ENCODE results near the gene CDK5. TPM values are rescaled to one million over a fixed set of nuclear protein-coding genes. Genes with fewer than 3 reads are reported as not detected.

Gene CDK5
- total RNA-seq, 1 experiment from 2014 or later, result 19.8 TPM

DNA sequence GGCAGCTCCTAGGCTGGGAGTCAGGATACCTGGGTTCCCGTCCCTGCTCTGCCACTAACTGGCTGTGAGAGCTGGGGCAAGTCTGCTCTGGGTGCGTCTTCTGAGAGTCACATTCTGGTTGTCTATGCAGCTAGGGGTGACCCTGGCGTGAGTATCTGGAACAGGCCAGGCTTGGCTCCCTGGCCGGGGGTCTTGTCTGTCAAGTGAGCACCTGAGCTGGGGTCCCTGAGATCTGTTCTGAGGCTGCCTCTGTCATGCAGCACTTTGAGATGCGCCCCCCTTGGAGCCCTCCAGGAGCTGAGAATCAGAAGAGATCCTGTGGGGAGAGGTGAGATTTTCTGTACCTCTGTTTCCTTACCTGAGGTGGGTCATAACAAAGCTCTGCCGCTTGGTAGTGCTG lies 36.1 kb upstream of the CDK5 start:
- Histone ChIP-seq H3K27me3 (ENCODE audit: insufficient read depth, low read length) (no peaks in the 10 kb centered on the region), H3K4me2 (ENCODE audit: low read length) (no peak overlapping the region)

DNA sequence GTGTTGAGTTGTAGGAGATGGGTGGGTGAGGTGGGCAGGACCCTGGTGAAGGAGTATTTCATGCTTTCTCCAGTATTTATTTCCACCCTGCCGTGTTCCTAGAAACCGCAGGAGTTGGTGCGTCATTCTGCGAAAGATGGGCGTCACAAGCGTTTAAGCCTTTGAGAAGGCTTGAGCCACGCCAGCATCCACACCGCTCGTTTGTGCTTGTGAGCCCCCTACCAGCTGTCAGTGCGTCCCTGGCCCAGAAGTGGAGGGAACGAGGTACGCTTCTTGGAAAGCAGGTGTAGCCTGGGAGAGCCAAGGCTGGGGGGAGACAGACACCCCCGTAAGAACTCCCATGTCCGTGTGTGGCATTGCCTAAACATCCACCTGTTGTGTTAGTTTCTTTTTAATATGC lies 34.3 kb upstream of the CDK5 start:
- peaks cover 5 to 10% of the 10 kb centered on the region in 2 experiments; a peak in 3 of 4 replicates for H3K4me1 ChIP-seq (ENCODE audit: control insufficient read depth in 1 of 2, insufficient read depth in 2 of 2, low read length in 2 of 2)
- H3K4me3 ChIP-seq (replicated peaks in 1 of 2; ENCODE audit: low read depth in 1 of 2, low read length in 2 of 2), result no peak overlapping the region
- H3K9ac ChIP-seq (ENCODE audit: low read length), result no peak overlapping the region
- RAD21 ChIA-PET (ENCODE audit: low non-redundant PET in 1 of 2, low total read pairs in 2 of 2, uncharacterized antibody in 2 of 2, unreplicated experiment in 2 of 2), result no interaction called here
- DNase-seq (ENCODE audit: low read depth, low spot score) (no peak), ATAC-seq (no peak)
- H4K20me1 ChIP-seq (ENCODE audit: insufficient read depth), result no peaks in the 10 kb centered on the region; the same call in 1 of the 2 replicates
- no peaks in the 10 kb centered on the region for H3K9me2 ChIP-seq (ENCODE audit: insufficient read depth)
- no TSS peak for BruUV-seq (replicated peaks)
- H3K79me2 ChIP-seq (ENCODE audit: insufficient read depth, low read length), result peaks cover 100% of the 10 kb centered on the region
- POLR2A ChIA-PET, result no interaction called here
- H3K27me3 ChIP-seq (ENCODE audit: insufficient read depth, low read length), result no peaks in the 10 kb centered on the region
- no peak overlapping the region for H2AFZ ChIP-seq (ENCODE audit: low read depth, low read length, poor library complexity, severe bottlenecking)
- no peak overlapping the region for H3K27ac ChIP-seq (ENCODE audit: low read depth, low read length)
- H3K9me3 ChIP-seq (ENCODE audit: control insufficient read depth in 1 of 2, insufficient read depth in 1 of 2, low read depth in 1 of 2, low read length in 2 of 2), result no peaks in the 10 kb centered on the region
- no peak overlapping the region for H3K4me2 ChIP-seq (ENCODE audit: low read length)
- H3K36me3 ChIP-seq (ENCODE audit: control insufficient read depth in 1 of 2, insufficient read depth in 2 of 2, low read length in 2 of 2), result peaks cover 0 to 24% of the 10 kb centered on the region in 2 experiments; a peak in 1 of 4 replicates
- intact Hi-C loops (cut with micrococcal nuclease), result no loop called here
- CTCF ChIA-PET, result no interaction called here
- no peak for TF ChIP-seq SIN3A (IDR thresholded peaks at IDR 0.05; ENCODE audit: low read depth)
- TF ChIP-seq, protein P1, sequence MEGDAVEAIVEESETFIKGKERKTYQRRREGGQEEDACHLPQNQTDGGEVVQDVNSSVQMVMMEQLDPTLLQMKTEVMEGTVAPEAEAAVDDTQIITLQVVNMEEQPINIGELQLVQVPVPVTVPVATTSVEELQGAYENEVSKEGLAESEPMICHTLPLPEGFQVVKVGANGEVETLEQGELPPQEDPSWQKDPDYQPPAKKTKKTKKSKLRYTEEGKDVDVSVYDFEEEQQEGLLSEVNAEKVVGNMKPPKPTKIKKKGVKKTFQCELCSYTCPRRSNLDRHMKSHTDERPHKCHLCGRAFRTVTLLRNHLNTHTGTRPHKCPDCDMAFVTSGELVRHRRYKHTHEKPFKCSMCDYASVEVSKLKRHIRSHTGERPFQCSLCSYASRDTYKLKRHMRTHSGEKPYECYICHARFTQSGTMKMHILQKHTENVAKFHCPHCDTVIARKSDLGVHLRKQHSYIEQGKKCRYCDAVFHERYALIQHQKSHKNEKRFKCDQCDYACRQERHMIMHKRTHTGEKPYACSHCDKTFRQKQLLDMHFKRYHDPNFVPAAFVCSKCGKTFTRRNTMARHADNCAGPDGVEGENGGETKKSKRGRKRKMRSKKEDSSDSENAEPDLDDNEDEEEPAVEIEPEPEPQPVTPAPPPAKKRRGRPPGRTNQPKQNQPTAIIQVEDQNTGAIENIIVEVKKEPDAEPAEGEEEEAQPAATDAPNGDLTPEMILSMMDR (IDR thresholded peaks at IDR 0.05 in 2 of 3, conservative IDR thresholded peaks at IDR 0.05 in 1 of 3; ENCODE audit: borderline replicate concordance in 1 of 3, insufficient read depth in 1 of 3, low read depth in 2 of 3, low read length in 2 of 3), result no peak
- TF ChIP-seq SP1 (IDR thresholded peaks at IDR 0.05; ENCODE audit: low read depth), result no peak
- no peak for TF ChIP-seq TCF7L2 (IDR thresholded peaks at IDR 0.05; ENCODE audit: borderline replicate concordance, extremely low read depth, insufficient read depth, insufficient read length)
- TF ChIP-seq ZNF274 (IDR thresholded peaks at IDR 0.05; ENCODE audit: low read depth, low read length), result no peak
- TF ChIP-seq JUND (IDR thresholded peaks at IDR 0.05), result no peak
- no peak for TF ChIP-seq FOSL1 (IDR thresholded peaks at IDR 0.05; ENCODE audit: low read depth)
- TF ChIP-seq RAD21 (IDR thresholded peaks at IDR 0.05; ENCODE audit: low read depth), result no peak
- no peak for TF ChIP-seq EZH2phosphoT487 (IDR thresholded peaks at IDR 0.05; ENCODE audit: borderline replicate concordance)
- no peak for TF ChIP-seq SRF (IDR thresholded peaks at IDR 0.05; ENCODE audit: low read depth)

More for the DNA sequence above, 36.1 kb upstream of the CDK5 start:
- Histone ChIP-seq H3K36me3 (ENCODE audit: control insufficient read depth in 1 of 2, insufficient read depth in 2 of 2, low read length in 2 of 2) (peaks cover 0 to 24% of the 10 kb centered on the region in 2 experiments; a peak in 1 of 4 replicates), H3K9me3 (ENCODE audit: control insufficient read depth in 1 of 2, insufficient read depth in 1 of 2, low read depth in 1 of 2, low read length in 2 of 2) (no peaks in the 10 kb centered on the region), H4K20me1 (ENCODE audit: insufficient read depth) (no peaks in the 10 kb centered on the region; the same call in 1 of the 2 replicates), H3K4me1 (ENCODE audit: control insufficient read depth in 1 of 2, insufficient read depth in 2 of 2, low read length in 2 of 2) (no peaks in the 10 kb centered on the region; a peak in 1 of 4 replicates), H3K27ac (ENCODE audit: low read depth, low read length) (no peak overlapping the region), H3K79me2 (ENCODE audit: insufficient read depth, low read length) (peaks cover 100% of the 10 kb centered on the region), H2AFZ (ENCODE audit: low read depth, low read length, poor library complexity, severe bottlenecking) (no peak overlapping the region), H3K9ac (ENCODE audit: low read length) (no peak overlapping the region), H3K9me2 (ENCODE audit: insufficient read depth) (no peaks in the 10 kb centered on the region), H3K4me3 (replicated peaks in 1 of 2; ENCODE audit: low read depth in 1 of 2, low read length in 2 of 2) (no peak overlapping the region)
- ChIA-PET RAD21 (ENCODE audit: low non-redundant PET in 1 of 2, low total read pairs in 2 of 2, uncharacterized antibody in 2 of 2, unreplicated experiment in 2 of 2) (no interaction called here), CTCF (no interaction called here), POLR2A (interaction anchor here (1.7 kb wide), 1 partner anchor 16 kb away, joined by 4 read pairs; no protein-coding TSS in a partner anchor)
- no peak for ATAC-seq
- TF ChIP-seq, protein P2, sequence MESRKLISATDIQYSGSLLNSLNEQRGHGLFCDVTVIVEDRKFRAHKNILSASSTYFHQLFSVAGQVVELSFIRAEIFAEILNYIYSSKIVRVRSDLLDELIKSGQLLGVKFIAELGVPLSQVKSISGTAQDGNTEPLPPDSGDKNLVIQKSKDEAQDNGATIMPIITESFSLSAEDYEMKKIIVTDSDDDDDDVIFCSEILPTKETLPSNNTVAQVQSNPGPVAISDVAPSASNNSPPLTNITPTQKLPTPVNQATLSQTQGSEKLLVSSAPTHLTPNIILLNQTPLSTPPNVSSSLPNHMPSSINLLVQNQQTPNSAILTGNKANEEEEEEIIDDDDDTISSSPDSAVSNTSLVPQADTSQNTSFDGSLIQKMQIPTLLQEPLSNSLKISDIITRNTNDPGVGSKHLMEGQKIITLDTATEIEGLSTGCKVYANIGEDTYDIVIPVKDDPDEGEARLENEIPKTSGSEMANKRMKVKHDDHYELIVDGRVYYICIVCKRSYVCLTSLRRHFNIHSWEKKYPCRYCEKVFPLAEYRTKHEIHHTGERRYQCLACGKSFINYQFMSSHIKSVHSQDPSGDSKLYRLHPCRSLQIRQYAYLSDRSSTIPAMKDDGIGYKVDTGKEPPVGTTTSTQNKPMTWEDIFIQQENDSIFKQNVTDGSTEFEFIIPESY (IDR thresholded peaks at IDR 0.05; ENCODE audit: extremely low read depth, insufficient replicate concordance, low read length), result no peak
- TF ChIP-seq EZH2phosphoT487 (IDR thresholded peaks at IDR 0.05; ENCODE audit: borderline replicate concordance) (no peak), EGR1 (IDR thresholded peaks at IDR 0.05; ENCODE audit: low read depth) (no peak), SP1 (IDR thresholded peaks at IDR 0.05; ENCODE audit: low read depth) (no peak), TCF7L2 (IDR thresholded peaks at IDR 0.05; ENCODE audit: borderline replicate concordance, extremely low read depth, insufficient read depth, insufficient read length) (no peak), ZNF274 (IDR thresholded peaks at IDR 0.05; ENCODE audit: low read depth, low read length) (no peak), ELF1 (IDR thresholded peaks at IDR 0.05; ENCODE audit: borderline replicate concordance, low read depth) (no peak)
- TF ChIP-seq, protein P3, sequence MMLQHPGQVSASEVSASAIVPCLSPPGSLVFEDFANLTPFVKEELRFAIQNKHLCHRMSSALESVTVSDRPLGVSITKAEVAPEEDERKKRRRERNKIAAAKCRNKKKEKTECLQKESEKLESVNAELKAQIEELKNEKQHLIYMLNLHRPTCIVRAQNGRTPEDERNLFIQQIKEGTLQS (IDR thresholded peaks at IDR 0.05), result no peak
- no TSS peak for BruUV-seq (replicated peaks)
- intact Hi-C loops (cut with micrococcal nuclease), result no loop called here
- DNase-seq (ENCODE audit: low read depth, low spot score), result no peak

All from HCT116 (cell line).